ENCODE results near the gene PRKCA. TPM values are rescaled to one million over a fixed set of nuclear protein-coding genes. Genes with fewer than 3 reads are reported as not detected.

PRKCA gene
- total RNA-seq, 1 experiment from 2014 or later = 29.5 TPM

DNA sequence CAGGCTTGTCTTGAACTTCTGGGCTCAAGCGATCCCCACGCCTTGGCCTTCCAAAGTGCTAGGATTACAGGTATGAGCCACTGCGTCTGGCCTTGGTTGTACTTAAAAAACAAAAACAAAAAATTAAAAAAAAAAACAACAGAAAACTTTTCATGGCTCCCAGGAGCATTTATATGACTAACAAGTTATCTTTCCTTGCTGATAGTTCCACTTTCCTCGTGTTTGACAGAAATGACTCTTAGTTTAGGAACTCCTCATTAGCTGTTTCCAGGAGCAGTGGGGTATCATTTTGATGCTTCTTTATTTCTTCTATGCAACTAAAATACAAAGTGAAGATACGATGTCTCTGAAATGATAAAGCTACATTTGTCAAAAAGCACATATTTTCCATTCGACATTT, 165.4 kb downstream of the PRKCA start:
- TF ChIP-seq ZNF219 (CRISPR knock-in tag; IDR thresholded peaks at IDR 0.05; ENCODE audit: borderline replicate concordance) (no peak), NFE2L1 (CRISPR knock-in tag; IDR thresholded peaks at IDR 0.05) (no peak), ATF2 (CRISPR knock-in tag; IDR thresholded peaks at IDR 0.05; ENCODE audit: borderline replicate concordance, low read depth) (no peak), ATF6 (CRISPR knock-in tag; IDR thresholded peaks at IDR 0.05) (no peak), NFATC4 (CRISPR knock-in tag; IDR thresholded peaks at IDR 0.05) (no peak)
- no peaks in the 10 kb centered on the region for H3K36me3 Mint-ChIP-seq
- ATAC-seq = no peak
- H3K4me1 Mint-ChIP-seq = peaks cover 57% of the 10 kb centered on the region
- no peaks in the 10 kb centered on the region for H3K9me3 Mint-ChIP-seq
- ChIA-PET CTCF (interaction anchor here (1.1 kb wide), 1 partner anchor 115 kb away, joined by 3 read pairs; no protein-coding TSS in a partner anchor), POLR2A (no interaction called here)
- DNase-seq (ENCODE audit: low spot score) = no peak
- peaks cover 8% of the 10 kb centered on the region for H3K27me3 Mint-ChIP-seq (ENCODE audit: low read depth)
- no peak overlapping the region for H3K4me3 Mint-ChIP-seq
- no peak overlapping the region for H3K27ac Mint-ChIP-seq

DNA sequence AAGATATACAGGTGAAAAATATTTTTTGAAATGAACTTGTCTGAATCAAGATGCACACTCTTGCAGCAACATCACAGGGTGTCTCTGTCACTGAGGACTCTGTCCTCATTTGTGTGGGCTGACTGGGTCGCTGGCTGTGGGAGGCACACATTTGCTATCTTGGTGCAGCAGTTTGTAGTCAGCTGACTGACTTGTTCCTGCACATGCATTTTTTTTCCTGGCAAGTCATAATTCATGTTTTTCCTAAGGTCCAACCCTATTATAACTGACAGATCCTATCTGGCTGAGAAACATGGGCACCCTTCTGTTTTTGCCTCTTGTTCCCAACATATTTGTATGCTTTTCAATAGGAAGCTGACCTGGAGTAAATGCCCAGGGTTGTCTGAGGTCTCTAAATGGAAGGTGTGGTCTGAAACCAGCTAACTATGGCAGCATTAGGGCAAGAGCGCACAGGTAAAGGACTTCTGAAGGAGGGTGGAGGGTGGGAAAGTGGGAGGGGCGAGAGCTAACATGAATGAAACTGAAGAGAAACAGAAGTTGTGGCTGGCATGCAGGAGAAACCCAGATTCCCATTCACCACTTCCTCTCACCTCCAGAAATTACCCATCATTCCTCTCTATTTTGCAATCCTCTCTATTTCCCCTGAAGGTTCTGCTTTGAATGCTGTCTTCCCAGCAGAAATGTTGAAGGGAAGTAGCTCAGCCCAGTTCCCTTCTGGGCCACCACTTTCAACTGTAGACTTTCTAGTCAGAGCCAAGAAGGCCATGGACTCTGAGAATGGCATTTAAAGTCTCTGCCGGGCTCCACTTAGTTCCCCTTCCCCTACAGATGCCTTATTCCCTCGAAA, 166.1 kb downstream of the PRKCA start:
- Mint-ChIP-seq H3K27ac (peak overlapping the region; percentile 79), H3K9me3 (no peaks in the 10 kb centered on the region), H3K36me3 (no peaks in the 10 kb centered on the region), H3K4me1 (peaks cover 64% of the 10 kb centered on the region), H3K27me3 (ENCODE audit: low read depth) (peaks cover 4% of the 10 kb centered on the region), H3K4me3 (no peak overlapping the region)
- POLR2A ChIA-PET = no interaction called here
- TF ChIP-seq CBFB (CRISPR knock-in tag; IDR thresholded peaks at IDR 0.05; ENCODE audit: low read depth) (no peak), ZNF121 (CRISPR knock-in tag; IDR thresholded peaks at IDR 0.05) (no peak), TEAD1 (CRISPR knock-in tag; IDR thresholded peaks at IDR 0.05) (no peak), ZNF263 (CRISPR knock-in tag; IDR thresholded peaks at IDR 0.05; ENCODE audit: low read depth) (no peak), ZNF232 (CRISPR knock-in tag; IDR thresholded peaks at IDR 0.05) (no peak), KAT7 (CRISPR knock-in tag; IDR thresholded peaks at IDR 0.05; ENCODE audit: borderline replicate concordance) (no peak), CREM (CRISPR knock-in tag; IDR thresholded peaks at IDR 0.05) (no peak), ATF1 (CRISPR knock-in tag; IDR thresholded peaks at IDR 0.05) (no peak), MAX (CRISPR knock-in tag; IDR thresholded peaks at IDR 0.05) (no peak), MXD4 (CRISPR knock-in tag; IDR thresholded peaks at IDR 0.05; ENCODE audit: borderline replicate concordance) (no peak), ATF2 (CRISPR knock-in tag; IDR thresholded peaks at IDR 0.05; ENCODE audit: borderline replicate concordance, low read depth) (no peak), RORB (CRISPR knock-in tag; IDR thresholded peaks at IDR 0.05) (no peak), E2F5 (CRISPR knock-in tag; IDR thresholded peaks at IDR 0.05) (no peak)
- TF ChIP-seq, protein P1, sequence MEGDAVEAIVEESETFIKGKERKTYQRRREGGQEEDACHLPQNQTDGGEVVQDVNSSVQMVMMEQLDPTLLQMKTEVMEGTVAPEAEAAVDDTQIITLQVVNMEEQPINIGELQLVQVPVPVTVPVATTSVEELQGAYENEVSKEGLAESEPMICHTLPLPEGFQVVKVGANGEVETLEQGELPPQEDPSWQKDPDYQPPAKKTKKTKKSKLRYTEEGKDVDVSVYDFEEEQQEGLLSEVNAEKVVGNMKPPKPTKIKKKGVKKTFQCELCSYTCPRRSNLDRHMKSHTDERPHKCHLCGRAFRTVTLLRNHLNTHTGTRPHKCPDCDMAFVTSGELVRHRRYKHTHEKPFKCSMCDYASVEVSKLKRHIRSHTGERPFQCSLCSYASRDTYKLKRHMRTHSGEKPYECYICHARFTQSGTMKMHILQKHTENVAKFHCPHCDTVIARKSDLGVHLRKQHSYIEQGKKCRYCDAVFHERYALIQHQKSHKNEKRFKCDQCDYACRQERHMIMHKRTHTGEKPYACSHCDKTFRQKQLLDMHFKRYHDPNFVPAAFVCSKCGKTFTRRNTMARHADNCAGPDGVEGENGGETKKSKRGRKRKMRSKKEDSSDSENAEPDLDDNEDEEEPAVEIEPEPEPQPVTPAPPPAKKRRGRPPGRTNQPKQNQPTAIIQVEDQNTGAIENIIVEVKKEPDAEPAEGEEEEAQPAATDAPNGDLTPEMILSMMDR (IDR thresholded peaks at IDR 0.05) = no peak
- TF ChIP-seq, protein P2, sequence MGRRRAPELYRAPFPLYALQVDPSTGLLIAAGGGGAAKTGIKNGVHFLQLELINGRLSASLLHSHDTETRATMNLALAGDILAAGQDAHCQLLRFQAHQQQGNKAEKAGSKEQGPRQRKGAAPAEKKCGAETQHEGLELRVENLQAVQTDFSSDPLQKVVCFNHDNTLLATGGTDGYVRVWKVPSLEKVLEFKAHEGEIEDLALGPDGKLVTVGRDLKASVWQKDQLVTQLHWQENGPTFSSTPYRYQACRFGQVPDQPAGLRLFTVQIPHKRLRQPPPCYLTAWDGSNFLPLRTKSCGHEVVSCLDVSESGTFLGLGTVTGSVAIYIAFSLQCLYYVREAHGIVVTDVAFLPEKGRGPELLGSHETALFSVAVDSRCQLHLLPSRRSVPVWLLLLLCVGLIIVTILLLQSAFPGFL (CRISPR knock-in tag; IDR thresholded peaks at IDR 0.05; ENCODE audit: borderline replicate concordance) = no peak
- TF ChIP-seq, protein P3, sequence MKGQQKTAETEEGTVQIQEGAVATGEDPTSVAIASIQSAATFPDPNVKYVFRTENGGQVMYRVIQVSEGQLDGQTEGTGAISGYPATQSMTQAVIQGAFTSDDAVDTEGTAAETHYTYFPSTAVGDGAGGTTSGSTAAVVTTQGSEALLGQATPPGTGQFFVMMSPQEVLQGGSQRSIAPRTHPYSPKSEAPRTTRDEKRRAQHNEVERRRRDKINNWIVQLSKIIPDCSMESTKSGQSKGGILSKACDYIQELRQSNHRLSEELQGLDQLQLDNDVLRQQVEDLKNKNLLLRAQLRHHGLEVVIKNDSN (CRISPR knock-in tag; IDR thresholded peaks at IDR 0.05) = no peak
- CTCF ChIA-PET = interaction anchor here (0.8 to 1.1 kb wide), 3 partner anchors 9 to 158 kb away, joined by 3 read pairs; no protein-coding TSS in a partner anchor
- peak; percentile 24; the same call in 1 of the 2 replicates for ATAC-seq
- DNase-seq (ENCODE audit: low spot score) = no peak

Measured in WTC11 (cell line).